ENCODE results near the gene FOXN1.

FOXN1 gene

GRCh38 chr17:28477928-28478327, 28.2 kb upstream of the FOXN1 start:
- no peak for DNase-seq (ENCODE audit: low spot score)
- TF ChIP-seq CTCF (IDR thresholded peaks at IDR 0.05; ENCODE audit: borderline replicate concordance, control extremely low read depth, extremely low read depth, insufficient read depth, missing control alignments) = no peak
- in situ Hi-C loops (cut with MboI; ENCODE audit: low sequenced_read_pairs, unreplicated experiment) = no loop called here

- in situ Hi-C loops (cut with MboI; ENCODE audit: low sequenced_read_pairs, unreplicated experiment) = no loop called here
- no peak for DNase-seq (ENCODE audit: low spot score)
- TF ChIP-seq CTCF (IDR thresholded peaks at IDR 0.05; ENCODE audit: borderline replicate concordance, control extremely low read depth, extremely low read depth, insufficient read depth, missing control alignments) = no peak
These were observed 27.2 kb upstream of the FOXN1 start for GRCh38 chr17:28478712-28479615.

GRCh38 chr17:28480278-28480677, 25.9 kb upstream of the FOXN1 start:
- no peak for TF ChIP-seq CTCF (IDR thresholded peaks at IDR 0.05; ENCODE audit: borderline replicate concordance, control extremely low read depth, extremely low read depth, insufficient read depth, missing control alignments)
- in situ Hi-C loops (cut with MboI; ENCODE audit: low sequenced_read_pairs, unreplicated experiment) = no loop called here
- DNase-seq (ENCODE audit: low spot score) = no peak

GRCh38 chr17:28480799-28481571, 25.2 kb upstream of the FOXN1 start:
- in situ Hi-C loops (cut with MboI; ENCODE audit: low sequenced_read_pairs, unreplicated experiment) = no loop called here
- TF ChIP-seq CTCF (IDR thresholded peaks at IDR 0.05; ENCODE audit: borderline replicate concordance, control extremely low read depth, extremely low read depth, insufficient read depth, missing control alignments) = no peak
- DNase-seq (ENCODE audit: low spot score) = no peak

GRCh38 chr17:28482551-28483199, 23.5 kb upstream of the FOXN1 start:
- in situ Hi-C loops (cut with MboI; ENCODE audit: low sequenced_read_pairs, unreplicated experiment) = no loop called here
- no peak for TF ChIP-seq CTCF (IDR thresholded peaks at IDR 0.05; ENCODE audit: borderline replicate concordance, control extremely low read depth, extremely low read depth, insufficient read depth, missing control alignments)
- no peak for DNase-seq (ENCODE audit: low spot score)

GRCh38 chr17:28484296-28484695, 21.9 kb upstream of the FOXN1 start:
- DNase-seq (ENCODE audit: low spot score) = peak; percentile 81
- in situ Hi-C loops (cut with MboI; ENCODE audit: low sequenced_read_pairs, unreplicated experiment) = no loop called here

More at GRCh38 chr17:28484296-28484695, 21.9 kb upstream of the FOXN1 start:
- no peak for TF ChIP-seq CTCF (IDR thresholded peaks at IDR 0.05; ENCODE audit: borderline replicate concordance, control extremely low read depth, extremely low read depth, insufficient read depth, missing control alignments)
